ENCODE results near the gene AVEN.
"Not testable (repeated sequence)": the region's sequence is repeated elsewhere in the genome, so short reads cannot be mapped to it uniquely, and the experiment has no call there.

DNA sequence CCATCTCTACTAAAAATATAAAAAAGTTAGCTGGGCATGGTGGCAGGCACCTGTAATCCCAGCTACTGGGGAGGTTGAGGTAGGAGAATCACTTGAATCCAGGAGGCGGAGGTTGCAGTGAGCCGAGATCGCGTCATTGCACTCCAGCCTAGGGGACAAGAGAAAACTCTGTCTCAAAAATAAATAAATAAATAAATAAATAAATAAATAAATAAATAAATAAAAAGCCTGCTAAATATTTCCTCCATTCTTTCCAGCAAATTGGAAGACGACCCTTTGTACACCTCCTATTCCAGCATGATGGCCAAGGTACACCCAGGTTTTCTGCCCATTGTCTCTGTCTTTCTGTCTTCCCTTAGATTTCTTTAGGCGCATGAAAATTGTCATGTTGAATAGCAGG lies 219.5 kb downstream of the AVEN start:
- TF ChIP-seq, protein P1, sequence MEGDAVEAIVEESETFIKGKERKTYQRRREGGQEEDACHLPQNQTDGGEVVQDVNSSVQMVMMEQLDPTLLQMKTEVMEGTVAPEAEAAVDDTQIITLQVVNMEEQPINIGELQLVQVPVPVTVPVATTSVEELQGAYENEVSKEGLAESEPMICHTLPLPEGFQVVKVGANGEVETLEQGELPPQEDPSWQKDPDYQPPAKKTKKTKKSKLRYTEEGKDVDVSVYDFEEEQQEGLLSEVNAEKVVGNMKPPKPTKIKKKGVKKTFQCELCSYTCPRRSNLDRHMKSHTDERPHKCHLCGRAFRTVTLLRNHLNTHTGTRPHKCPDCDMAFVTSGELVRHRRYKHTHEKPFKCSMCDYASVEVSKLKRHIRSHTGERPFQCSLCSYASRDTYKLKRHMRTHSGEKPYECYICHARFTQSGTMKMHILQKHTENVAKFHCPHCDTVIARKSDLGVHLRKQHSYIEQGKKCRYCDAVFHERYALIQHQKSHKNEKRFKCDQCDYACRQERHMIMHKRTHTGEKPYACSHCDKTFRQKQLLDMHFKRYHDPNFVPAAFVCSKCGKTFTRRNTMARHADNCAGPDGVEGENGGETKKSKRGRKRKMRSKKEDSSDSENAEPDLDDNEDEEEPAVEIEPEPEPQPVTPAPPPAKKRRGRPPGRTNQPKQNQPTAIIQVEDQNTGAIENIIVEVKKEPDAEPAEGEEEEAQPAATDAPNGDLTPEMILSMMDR (IDR thresholded peaks at IDR 0.05), result not testable (repeated sequence)
- not testable (repeated sequence) for TF ChIP-seq POLR2A (IDR thresholded peaks at IDR 0.05)
